Fibroblast of upper back skin (primary cell): Measurements from ENCODE around the gene PTPRQ.
A peak's percentile ranks its signal among the peaks of the same experiment; 100 is the strongest.

Source experiments
- DNase-seq: peaks from one replicate; pipeline ENCODE4 v3.0.0-alpha.2; 2013

Gene PTPRQ

DNA sequence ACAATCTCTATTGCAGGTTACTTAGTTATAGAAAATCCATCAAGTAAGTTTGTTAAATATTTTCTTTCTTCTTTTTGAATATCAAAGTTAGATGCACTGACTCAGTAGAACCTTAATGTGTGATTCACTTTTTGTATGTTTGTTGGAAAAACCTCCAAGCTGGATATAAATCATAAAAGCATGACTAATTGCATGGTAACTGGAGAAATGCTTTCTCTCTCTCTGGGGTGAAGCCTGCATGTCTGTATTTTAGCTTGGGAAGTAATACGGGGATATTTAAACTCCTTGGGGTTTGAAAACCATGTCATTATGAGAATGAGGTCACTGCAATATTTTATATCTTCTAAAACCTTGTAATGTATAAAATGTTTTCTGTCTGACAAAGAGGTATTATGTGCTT, 204.8 kb downstream of the PTPRQ start:
- DNase-seq, result peak; percentile 93

DNA sequence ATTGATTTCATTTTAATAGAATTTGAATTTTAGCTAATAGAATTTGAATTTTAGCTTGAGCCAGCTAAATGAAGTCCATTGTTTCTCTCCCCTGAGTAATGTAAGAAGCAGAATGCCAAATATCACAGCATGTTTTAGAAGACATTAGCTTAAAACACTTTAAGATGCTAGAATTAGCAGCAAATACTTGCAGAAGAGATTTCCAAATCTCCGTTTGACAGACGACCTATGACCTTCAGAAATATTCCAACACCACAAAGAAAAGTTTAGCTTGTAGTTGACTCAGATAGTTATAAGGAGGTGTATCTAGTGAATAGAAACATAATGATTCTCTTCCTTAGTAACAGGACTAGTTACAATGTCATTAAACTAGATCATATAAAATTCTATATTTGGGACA, 211.7 kb downstream of the PTPRQ start:
- no peak for DNase-seq

DNA sequence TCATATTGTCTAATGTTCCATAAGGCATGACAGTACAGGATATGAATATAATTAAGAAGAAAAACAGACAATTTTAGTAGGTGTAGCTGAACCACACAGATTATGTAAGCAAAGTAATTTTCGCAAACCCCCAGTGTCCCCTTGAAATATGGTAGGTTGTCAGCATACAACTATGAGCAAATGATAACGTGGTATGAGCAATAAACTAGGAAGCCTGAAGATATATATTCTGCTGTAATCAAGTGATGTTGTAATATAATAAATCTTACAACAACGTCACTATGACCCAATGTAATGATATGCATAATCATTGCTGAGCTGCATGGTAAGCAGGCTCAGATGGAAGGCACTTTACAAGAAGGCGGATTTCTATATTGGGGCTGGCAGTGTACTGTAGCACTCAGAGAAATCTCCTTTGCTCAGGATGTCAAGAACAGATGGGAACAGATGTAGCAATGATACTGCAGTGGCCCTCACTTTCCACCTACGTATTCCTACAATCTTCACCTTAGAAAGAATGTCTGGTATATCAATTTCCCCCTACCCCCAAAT, 215.6 kb downstream of the PTPRQ start:
- no peak for DNase-seq

DNA sequence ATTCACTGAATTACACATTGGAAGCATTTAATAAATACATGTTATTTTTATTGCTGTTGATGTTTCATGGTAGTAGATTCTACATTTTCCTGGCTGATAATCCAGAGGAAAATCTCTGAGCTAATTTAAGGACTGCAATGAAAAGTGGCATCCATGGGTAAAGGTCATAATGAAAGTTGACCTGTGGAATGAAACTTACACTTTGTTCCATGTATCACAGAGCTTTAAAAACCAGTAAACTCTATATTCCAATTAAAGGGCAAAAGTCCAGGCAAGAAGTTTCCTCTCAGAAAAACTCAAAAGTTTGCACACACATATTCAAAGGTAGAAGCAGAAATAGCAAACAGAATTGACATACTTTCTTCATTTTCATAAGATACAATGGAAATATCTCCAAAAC, 218.6 kb downstream of the PTPRQ start:
- no peak for DNase-seq

DNA sequence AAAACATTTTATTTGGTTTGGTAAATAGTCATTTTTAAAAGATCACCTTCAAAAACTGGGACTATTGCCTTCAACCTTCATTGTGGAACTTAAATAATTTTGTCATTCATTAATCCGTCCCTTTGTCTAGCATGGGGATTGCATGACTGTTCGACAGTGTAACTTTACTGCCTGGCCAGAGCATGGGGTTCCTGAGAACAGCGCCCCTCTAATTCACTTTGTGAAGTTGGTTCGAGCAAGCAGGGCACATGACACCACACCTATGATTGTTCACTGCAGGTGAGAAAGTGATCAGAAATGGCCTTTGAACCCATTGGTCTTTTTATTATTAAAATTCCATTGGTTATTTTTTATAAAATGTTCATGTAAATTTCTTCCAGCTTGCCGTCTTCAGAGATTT, 226.2 kb downstream of the PTPRQ start:
- DNase-seq, result no peak

DNA sequence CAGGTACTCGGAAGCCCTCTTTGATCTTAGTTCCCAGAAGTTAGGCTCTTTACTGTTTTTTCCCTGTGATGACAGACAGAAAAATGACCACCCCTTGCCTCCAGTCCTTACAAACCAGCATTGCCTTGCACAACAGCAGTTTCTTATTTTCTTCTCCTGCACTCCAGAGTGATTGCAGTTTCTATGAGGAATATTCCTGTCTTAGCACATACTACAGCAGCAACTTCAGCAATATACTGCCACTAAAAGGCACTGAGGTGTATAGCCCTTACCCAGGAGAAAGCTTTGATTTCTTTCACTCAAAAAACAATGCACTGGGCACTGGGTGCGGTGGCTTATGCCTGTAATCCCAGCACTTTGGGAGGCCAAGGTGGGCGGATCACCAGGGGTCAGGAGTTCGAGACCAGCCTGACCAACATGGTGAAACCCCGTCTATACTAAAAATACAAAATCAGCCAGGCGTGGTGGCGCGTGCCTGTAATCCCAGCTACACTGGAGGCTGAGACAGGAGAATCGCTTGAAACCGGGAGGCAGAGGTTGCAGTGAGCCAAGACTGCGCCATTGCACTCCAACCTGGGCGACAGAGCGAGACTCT, 232.1 kb downstream of the PTPRQ start:
- DNase-seq, result peak; percentile 61

DNA sequence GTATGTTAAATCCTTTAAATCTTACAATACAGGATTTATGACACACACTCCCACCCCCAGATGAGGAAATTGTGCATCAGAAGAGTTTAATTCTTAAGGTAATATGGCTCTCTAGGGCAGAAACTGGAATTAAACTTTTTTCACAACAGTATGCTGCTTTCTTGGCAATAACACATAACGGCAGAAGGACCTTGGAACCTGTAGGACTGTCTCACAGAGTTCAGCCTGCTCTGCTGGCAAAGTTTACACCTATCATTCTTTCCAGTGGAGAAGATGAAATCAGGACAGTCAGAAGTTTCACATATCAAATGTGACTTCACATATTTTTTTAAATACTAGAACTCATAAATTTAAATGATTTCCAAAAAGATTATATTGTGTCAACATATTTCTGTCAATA, 232.8 kb downstream of the PTPRQ start:
- no peak for DNase-seq

DNA sequence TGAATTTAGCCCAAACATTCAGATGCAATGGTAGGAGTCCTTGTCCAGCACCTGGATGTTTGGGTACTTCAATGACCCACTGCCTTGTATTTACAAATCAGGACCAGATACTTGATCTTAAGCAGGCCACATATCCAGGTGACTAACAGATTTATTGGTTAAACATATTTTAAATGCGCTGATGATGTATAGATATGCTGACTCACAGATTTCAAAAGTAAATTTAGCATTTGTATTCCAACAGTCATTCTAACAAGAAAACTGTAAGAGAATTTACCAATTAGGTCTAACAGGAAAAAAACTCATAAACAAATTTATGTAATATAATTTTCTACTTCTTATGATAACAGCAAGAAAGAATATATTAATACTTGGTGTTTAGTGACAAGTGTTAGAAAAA, 234.0 kb downstream of the PTPRQ start:
- peak; percentile 7 for DNase-seq

DNA sequence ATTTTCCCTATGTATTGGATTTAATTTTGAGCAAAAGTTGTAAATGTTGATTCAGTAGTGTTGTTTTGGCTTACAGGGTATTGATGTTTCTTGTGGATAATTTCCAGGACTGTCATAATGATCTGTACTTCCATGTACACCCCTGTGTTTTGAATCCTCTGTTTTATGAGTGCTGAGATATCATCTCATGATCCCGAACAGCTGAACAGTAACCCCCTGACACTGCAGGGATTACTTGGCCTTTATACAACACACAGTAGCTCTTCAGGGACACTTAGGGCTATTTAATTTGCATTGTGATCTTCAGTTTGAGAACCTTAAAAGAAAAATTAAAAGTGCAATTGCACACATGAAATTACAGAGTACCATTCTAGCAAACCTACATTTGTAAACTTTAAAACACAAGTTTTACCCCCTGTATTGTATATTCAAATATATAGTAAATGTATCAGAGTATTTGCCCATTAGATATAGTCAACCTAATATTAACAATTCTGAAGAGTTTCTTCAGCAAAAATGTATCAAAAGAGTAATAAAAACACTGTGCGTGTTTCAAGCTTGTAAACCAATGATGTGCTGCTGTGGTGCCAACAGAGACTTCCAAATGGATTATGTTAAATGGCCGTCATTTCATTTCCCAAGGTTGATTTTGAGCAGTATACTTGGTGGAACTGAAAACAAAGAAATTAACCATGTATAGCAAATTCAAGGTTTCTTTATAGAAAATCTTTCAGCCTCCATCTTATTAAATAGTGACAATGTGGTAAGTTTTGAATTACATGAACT, 235.5 kb downstream of the PTPRQ start:
- DNase-seq, result no peak

DNA sequence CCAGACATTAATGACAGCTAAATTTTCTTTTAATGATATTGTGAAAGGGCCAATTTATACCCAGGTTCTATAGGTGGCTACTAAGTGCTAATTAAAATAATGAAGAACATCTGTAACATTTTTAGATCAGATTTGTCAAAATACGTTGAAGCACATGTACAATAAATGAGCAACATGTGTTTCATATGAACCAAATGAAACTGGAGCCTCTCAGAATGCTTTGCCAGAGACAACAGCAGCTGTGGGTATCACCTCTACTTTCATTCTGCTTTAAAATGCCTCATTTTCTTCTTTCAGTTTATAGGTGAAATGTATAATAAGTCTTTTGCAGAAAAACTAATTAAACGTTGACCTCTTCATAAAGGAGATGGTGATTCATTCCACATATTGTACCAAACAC, 237.3 kb downstream of the PTPRQ start:
- peak; percentile 14 for DNase-seq

DNA sequence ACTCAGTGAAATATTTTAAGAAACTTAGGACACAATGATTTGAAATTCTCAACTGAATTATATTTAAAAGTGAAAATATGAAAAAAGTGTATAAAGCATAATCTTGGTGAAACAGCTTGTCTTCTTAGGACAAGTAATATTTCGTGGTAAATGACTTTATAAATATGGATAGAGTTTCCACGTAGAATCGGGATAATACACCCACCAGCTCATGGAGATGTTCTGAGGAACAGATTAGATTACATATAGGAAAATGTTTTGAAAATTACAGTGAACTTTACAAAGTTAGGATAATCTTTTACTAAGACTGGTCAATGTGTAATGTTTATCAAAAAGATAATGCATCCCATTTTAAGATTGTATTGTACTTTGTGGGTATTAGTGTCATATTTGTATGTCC, 237.8 kb downstream of the PTPRQ start:
- no peak for DNase-seq

DNA sequence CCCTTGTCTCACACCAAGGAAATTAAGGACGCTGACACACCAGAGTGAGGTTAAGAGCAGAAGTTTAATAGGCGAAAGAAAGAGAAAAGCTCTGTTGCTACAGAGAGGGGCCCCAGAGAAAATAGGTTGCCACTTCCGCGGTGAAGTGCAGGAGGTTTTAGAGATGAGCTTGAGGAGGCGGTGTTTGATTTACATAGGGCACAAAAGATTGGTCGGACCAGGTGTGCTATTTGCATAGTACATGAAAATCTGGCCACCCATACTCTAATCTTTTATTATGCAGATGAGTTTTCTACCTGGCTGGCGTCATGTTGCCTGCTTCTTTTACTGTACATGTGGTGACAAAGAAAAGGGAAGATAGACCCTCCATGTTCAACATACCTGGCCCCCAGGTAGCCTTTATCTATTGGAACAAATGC, 240.1 kb downstream of the PTPRQ start:
- no peak for DNase-seq

DNA sequence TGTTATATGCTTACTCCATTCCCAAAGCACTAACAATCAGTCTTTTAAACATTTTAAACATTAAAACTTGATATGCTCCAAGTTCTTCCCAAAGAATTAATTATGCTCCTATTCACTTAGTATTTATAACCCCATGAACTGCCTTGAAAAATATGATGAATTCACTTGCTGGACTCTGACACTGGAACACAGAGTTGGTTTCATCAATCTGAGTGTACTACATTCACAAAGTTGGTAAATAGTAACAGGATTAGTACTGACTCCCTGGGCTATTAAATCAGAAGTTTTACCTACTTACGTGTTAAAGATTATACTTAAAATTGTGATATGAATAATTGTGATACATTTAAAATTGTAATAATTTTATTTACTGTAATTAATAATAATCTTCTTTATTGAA, 246.1 kb downstream of the PTPRQ start:
- DNase-seq, result no peak

DNA sequence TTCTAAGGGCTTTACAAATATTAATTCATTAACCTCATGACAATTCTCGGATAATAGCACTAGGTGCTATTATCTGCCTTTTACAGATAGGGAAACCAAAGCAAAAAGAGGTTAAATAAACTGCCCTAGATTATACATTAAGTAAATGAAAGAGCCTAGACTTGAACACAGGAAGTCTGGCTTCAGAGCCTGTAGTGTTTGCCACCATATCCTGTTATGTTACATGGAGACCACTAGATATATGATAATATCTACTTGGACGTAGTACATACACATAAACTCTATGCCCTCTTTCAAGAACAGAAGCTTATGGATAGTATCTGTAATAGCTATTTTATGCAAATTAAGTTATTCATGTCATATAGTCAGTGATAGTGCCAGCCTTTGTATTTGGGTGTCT, 246.5 kb downstream of the PTPRQ start:
- no peak for DNase-seq

DNA sequence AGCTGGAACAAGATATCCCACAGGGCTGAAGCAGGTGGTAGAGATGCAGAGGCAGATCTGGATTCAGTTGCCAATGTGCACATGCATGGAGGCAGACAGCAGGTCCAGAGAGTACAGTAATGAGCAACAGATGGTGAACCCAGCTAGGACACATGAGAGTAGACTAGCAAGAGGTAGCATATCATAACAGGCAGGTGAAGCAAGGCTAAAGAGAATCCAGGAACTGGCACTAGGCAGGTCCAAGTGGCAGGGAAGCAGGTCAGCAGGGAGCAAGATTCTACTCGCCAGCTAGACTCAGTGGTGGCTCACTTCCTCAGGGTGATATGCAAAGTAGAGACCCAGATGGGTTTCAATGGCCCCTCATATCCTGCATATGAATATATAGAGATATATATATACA, 248.1 kb downstream of the PTPRQ start:
- DNase-seq, result no peak

DNA sequence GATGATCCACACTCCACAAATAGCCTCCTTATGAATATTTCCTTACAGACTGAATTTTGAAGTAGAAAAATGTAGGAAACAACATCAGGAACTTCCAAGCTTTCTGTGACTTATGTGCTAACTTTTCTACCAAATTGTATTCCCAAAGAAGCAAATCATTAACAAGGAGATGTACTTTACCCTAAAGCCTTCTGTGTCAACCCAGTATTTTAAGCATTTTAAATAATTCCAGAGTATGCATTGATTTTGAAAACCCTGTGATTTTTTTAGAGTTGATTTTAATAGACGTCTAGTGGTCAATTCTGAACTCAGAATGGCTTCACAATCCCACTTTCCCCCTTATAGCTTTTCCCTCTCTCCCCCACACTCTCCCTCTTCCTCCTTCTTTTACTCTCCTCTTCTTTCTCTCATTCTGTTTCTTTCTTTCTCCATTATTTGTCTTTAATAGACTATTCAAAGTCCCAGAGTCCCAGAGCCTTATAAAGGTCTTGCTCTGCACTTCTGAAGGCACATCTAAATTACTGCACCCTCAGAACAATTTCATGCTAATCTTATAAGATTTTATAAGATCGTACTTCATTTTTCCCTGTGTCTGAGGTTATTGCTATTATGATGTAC, 253.3 kb downstream of the PTPRQ start:
- no peak for DNase-seq

DNA sequence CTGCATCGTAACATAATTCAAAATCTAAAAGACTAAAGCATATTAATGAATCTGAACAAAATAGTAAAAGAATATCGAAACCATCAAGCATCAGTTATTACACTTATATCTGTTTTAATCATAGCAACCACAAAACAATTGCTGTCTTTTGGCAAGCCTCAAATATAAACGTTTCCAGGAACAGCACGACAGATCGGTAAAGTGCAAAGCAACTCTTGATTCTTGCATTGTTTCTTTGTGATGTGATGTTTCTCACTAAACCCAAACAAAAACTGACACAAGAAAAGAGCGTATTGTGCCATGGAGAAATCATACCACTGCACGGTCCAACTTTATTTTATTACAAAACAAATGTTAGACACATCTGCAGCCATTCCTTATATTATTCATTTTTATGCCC, 254.2 kb downstream of the PTPRQ start:
- no peak for DNase-seq

DNA sequence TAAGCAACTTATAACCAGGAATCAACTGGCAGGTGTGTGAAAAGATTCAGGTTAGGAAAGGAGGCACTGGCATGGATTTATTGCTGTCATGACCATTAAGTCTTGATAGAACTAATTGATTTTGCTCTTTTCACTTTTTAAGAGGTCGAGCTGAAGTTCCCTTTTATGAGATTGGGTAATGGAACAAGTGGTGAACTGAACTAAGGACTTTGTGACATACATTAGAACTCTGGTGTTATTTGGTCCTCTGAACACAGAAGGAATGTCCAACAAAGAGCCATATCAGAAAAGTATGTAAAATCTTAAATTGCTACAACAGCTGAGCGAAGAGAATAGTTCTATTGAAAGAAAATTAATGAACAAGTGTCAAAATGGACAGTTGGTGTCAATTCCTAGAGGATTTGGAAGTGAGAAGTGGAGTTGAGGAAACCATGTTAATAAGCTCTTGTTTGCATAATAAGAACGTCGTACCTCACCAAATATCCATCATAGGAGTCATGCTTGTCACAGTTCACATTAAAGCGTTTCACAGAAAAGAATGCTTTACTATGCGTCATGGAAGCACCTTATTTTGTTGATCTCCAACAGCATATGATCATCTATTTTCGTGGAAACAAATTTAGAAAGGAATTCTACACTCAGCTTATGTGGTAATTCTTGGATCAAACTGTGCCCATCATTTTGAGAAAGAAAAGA, 255.0 kb downstream of the PTPRQ start:
- DNase-seq, result no peak

DNA sequence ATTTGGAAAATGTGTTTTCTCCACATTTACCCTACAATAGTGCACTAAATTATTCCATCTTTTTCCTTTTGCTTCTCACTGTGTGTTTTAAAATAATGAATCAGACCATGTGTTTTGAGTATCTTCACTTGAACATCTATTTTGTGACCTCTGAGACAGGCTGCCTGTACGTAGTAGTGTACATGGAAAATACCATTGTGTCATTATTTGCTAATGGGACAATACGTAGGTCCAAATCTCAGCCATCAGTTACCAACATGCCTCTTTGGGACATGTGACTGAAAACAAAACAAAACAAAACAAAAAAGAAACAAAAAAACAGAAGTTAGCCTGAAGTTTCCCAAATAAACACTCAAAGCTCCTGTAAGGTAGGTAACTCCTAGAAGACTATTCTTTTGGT, 256.3 kb downstream of the PTPRQ start:
- DNase-seq, result no peak

DNA sequence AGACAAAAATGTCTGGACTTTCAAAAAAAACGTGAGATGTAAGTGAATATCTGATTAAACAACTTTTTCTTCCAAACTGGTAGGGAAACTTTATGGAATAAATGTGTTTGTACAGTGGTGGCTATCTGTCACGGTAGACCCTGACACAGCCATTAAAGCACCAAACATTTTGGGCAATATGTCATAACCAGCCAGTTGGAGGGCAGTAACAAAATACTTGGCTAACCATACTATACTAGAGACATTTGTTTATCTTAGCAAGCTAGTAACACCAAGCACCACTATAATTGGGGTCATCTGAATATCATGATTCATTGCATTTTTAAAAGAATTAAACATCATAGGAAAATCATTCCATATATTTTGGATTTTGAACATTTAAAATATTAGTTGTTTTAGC, 257.4 kb downstream of the PTPRQ start:
- DNase-seq, result no peak

DNA sequence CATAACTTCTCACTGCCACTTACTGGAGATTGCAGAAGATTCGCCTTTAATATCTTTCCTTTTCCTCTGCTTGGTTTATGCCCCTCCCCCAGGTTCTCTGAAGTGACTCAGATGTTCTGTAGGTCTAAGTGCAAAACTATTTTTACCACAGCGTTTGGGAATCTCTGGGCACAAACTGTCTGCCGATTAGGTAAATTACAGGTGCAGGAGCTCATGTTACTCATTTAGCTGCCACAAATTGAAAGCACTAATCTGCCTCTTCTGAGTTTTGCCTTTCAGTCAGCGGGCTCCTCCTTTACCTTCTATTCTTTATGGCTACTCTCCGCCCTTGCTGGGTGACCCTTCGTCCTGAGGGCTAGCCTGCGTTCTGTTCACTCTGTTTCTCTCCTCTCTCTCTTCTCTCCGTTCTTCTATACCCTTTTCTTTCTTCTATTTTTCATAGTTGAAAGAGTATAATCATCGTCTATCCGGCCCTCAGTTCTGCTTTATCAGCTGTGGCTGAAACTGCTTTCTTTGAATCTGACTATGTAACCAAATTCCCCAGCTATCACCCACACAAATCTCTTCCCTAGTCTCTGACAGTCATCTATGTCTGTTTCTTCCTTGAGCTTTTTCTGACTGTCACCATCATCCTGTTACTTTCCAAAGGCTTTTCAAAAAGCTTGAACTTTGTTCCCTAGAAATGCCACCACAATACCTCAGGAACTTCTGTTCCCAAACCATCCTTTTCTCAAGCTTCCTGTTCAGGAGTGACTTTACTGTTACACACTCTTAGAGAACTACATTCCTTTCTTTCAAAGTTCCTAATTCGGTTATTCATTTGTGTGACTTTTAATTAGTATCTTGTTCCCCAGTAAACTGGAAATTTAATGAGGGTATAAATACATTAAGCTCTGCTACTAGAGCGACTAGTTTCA, 259.1 kb downstream of the PTPRQ start:
- peak; percentile 83 for DNase-seq

DNA sequence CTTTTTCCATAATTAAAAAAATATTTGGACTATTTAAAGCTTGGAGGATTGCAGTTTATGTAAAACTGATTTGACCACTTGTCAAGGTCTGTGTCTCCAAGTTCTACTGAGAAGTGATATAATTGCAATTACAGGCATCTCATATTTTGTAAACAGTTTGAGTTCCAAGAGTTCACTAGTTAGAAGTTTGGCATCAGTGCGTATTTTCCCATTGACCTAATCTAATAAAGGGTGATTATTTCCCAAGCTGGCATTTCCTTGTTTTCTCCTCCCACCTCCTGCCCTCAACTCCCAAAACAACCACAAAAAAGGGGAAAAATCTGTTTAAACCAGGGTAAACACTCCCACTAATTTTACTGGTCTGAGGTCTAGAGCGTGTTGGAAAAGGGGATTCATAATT, 260.4 kb downstream of the PTPRQ start:
- no peak for DNase-seq
